ENCODE measurements around the gene RAB7B.

The RAB7B gene

DNA sequence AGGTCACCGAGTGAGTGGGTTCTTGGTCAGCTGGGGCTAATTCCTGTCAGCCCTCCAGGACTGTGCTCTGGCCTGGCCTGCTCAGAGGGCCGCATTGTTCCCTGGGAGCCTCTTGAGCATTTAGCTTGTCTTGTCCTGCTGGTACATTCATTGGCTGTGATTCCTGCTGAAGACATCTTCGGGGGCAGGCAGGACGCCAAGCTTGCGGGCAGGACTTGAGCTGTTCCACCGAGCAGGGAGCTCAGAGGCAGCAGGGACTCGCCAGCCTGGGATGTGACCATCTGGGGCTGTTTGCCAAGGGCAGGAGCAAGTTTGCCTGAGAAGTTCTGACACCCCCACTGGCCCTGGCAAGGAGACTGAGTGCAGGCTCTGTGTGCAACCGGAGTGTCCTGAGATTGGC lies 52.9 kb downstream of the RAB7B start:
- DNase-seq (ENCODE audit: low read depth in 2 of 2, low spot score in 1 of 2) = no peak

DNA sequence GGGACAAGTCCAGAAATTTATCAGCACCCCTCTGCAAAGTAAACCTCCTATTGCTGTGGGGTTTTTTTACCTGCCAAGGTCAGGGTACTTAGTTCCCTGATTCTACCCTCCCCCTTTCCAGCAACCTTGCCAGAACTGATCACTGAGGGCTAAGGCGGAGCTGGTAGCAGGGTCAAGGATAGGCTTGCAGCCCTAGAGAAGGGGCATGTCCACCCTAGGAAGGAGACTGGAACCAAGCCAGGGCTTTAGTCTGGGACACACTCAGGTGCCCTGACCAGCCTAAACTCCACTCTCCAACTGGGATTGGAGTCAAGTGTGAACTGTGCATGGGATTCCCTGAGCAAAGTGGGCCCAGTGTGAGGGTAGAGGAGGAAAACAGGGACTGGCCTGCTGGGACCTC lies 53.4 kb downstream of the RAB7B start:
- DNase-seq (ENCODE audit: low read depth in 2 of 2, low spot score in 1 of 2) = no peak

DNA sequence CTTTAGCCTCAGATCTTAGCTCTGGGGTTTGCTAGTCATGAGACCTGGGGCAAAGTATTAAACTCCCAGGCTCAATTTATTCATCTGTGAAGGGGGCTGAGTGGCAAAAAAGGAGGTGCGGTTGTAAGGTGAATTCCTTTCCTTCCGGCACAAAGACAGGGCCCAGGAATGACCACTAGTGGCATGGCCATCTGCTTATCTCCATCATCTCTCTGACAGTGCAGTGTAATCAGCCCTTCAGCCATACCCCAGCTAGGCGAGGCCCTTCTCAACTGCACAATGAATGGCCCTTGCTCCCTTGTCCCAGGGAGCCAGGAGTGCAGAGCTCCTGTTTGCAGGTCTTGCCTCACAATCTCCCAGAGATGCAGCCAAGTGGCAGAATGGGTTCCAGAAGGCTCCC lies 54.3 kb downstream of the RAB7B start:
- DNase-seq (ENCODE audit: low read depth in 2 of 2, low spot score in 1 of 2) = no peak

DNA sequence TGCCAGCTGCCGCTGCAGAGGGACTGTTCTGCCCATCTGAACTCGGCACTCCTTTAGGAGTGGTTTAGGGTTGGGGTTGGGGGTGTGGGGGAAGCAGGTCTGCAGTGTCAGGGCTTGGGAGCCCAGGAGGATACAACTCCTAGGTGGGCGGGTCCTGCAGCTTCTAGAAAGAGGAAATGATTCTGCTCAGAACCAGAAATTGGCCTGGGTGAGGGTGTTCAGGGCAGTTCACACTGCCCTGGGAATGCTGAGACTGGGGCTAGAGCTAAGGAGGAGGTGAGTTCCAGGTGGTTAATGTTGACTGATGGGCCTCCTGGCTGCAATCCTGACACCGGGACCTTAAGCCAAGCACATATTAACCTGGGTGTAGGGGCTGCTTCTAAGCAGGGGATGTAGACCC lies 55.2 kb downstream of the RAB7B start:
- DNase-seq (ENCODE audit: low read depth in 2 of 2, low spot score in 1 of 2) = no peak

DNA sequence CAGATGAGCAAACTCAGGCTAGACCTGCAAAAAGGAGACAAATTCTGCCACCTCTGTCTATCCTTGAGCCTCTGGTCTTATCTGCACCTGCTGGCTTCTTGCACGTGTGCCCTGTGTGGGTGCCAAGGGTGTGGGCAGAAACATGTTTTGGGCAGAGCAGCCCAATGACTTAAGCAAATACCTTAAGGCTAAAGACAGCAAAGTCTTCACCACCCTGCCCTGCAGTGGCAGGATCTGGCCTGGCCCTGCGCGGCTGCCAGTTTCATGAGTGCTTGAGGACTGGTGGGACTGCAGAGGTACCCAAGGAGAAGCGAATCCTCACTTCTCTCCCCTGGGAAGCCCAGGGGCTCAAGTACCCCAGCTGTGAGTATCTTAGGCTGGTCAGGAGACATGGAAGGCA lies 56.2 kb downstream of the RAB7B start:
- DNase-seq (ENCODE audit: low read depth in 2 of 2, low spot score in 1 of 2) = no peak

DNA sequence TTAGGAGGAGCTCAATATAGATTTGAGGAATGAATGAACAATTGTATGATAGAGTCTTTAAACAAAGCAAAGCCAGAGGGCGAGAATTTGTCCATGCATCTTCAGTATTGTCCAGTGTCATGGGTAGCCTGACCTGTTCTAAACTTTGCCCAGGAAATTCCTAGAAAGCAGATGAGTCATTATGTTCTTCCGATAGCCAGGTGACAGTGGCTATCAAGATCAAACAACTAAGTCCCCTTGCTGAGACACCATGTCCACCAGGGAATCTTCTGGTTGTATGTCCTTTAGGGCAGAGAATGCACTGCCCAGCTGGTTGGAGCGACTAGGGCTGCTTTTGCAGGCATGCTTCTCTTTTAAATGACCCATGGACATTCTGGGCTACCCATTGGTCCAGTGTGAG lies 58.1 kb downstream of the RAB7B start:
- DNase-seq (ENCODE audit: low read depth in 2 of 2, low spot score in 1 of 2) = no peak

DNA sequence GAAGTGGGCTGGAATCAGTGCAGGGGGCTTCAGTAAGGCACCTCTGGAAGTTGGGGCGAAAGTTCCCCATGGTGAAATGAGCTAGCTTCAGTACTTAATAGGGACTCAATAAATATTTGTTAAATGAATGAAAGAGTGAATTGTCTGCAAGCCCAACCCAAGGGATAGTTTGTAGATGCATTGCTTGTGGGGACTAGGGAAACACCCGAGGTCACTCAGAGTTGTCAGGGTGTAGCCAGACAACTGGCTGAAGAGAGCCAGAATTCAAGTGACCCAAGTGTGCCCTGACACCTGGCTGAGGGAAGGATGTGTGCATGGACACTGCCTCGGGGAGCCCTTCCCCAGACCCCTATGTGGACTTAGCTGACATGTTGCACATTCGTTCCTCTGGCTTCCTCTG lies 58.7 kb downstream of the RAB7B start:
- DNase-seq (ENCODE audit: low read depth in 2 of 2, low spot score in 1 of 2) = no peak

DNA sequence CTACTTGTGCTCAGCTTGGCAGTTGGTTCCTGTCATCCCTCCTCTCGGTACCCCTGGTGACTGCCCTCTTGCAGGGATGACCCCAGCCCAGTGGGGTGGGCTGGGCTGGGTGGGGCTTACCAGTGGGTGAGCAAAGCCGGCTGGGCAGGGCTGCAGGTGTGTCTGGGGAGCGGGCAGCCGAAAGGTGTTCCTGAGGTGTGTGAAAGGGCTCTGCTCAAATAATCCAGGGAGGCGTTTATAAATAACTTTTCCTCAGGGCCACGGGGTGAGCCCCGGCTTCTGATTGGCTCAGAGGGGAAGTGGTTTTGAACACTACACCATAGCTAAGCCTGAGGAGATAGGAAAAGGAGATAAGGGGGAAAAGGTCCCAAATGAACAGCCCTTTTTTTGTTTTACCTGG lies 60.0 kb downstream of the RAB7B start, which contains the start of gene SLC26A9:
Gene SLC26A9 (minus strand): TSS at position 212 of the 400 bp plus-strand sequence. CDS start 7,636 bp downstream, outside the sequence.
- no peak for DNase-seq (ENCODE audit: low read depth in 2 of 2, low spot score in 1 of 2)

DNA sequence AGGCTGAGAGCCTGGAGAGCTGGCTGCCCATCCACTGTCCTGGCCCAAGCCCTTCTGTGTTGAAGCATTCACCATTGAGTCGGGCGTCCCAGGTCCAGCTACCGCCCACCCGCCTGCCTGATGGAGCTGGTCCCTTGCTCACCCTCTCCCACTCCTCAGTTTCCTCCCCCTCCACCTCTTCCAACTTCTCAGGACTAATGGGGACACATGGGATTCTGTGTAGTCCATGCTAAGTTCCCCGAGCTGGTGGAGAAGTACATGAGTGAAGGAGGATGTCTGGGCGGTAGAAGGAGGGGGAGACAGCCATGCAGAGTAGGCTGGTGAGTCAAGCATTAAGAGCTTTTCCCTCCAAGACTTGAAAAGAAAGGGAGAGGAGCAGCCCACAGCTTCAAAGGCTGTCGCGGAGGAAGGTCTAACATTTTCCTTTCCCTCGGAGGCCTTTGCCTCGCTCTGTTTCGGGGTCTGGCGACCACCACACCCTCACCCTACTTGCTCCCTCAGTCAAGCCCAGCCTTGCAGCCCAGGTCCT lies 60.5 kb downstream of the RAB7B start:
- DNase-seq (ENCODE audit: low read depth in 2 of 2, low spot score in 1 of 2) = no peak

DNA sequence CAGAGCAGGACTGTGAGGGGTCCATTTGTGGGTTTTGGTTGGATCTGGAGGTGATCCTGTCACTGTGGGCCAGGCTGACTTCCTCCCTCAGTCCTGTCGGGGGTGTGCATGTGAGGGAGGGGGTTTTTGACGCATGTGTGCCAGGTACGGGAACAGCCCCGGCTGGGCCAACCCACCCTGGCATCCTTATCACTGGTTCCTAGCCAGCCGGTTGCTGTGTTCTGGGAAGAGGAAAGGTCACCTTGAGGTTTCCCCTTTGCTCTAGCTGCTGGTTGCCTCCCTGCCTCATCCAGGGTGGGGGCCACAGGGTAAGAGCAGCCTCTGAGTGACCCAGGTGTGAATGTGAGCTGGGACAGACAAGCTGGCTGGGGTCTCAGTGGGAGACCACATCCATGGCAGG lies 62.5 kb downstream of the RAB7B start:
- DNase-seq (ENCODE audit: low read depth in 2 of 2, low spot score in 1 of 2) = no peak

DNA sequence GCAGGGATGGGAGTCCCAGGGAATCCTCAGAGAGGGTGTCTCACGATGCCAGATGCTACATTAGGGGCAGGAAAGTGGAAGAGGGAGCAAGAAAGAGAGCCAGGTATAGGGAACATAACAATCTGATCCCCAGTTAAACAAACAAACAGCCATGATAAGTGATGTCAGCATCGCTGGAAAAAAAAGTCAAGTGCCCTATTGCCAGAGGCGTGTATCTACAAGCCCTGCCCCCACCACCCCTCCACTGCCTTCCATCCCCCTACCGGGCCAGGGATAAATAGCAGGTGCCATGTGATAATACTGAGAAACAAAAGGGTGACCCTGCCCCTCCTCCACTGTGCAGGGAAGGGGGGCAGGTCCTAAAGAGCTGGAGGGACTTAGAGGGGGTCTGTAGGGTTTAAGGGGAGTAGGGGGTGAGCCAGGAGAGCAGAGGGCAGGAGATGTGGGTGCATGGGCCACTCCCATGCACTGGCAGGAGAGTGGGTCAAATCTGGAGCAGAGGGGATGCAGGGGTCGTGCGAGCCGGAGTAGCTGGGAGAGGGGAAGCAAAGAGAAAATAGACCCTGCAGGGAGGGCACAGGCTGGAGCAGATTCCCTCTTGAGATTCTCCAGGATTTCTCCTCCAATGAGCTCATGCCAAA lies 63.4 kb downstream of the RAB7B start:
- DNase-seq (ENCODE audit: low read depth in 2 of 2, low spot score in 1 of 2) = no peak

DNA sequence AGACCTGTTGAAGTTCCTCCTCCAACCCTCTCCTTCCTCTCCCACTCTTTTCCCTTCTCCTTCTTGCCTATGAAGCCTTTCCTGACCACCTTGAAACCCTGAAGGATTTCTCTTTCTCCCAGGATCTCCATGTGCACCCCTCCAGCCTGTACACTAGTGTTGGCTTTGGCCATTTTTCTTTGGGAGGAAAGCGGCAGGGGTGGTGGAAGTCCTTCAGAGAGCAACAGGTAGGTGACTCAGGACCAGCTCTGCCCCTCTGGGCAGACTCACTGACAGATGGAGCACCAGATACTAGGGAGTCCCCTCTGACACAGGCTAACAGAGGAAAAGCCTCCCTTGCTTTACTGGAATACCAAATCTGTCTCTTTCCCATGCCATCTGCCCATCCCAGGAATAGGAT lies 64.5 kb downstream of the RAB7B start:
- no peak for DNase-seq (ENCODE audit: low read depth in 2 of 2, low spot score in 1 of 2)

DNA sequence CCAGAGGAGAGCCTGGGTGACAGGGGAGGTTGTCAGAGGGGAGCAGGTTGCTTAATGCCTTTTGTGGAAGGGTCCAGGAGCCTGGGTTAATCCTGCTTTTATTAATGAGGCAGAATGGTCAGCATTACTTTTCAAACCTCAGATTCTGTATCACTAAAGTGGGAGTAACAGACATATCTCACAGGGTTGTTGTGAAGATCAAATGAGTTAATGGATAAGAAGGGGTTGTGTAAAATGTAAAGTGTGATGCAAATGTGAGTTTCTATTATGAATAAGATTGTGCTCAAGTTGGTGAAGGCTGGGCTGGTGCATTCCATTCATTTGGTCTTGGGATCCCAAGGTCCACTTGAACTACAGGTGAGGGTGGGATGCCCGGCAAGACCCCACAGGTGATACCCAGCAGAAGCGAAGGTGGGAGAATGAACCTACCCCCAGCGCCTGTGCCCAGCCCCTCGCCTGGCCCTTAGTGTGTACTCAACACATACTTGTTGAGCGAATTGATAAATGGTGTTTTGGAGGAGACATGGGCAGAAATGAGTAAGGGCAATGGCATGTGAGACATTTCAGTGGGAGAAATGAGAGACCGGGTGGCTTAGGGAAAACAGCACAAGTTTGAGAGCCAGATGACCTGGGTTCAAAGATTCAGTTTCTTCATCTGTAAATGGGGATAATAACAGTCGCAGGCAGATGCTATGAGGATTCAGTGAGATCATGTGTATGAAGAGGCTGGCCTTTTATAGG lies 66.2 kb downstream of the RAB7B start:
- DNase-seq (ENCODE audit: low read depth in 2 of 2, low spot score in 1 of 2) = no peak

DNA sequence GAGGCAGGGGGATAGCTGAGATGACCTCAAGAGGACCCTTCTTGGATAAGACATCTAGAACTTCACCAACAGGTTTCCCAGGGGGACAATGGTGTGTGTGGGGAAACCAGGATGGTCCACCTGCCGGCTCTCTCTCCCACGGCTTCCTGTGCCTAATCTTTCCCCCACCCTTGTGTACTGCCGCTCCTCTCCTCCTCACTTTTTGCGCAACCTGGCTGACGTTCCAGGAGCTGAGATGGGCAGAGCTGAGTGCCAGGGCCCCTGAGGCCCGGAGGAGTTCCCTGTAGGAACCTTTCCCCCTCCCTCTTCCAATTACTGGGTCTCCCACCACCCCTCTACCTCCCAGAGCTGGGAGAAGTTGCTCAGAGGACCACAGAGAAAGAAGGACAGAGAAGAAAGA lies 66.9 kb downstream of the RAB7B start:
- DNase-seq (ENCODE audit: low read depth in 2 of 2, low spot score in 1 of 2) = no peak

DNA sequence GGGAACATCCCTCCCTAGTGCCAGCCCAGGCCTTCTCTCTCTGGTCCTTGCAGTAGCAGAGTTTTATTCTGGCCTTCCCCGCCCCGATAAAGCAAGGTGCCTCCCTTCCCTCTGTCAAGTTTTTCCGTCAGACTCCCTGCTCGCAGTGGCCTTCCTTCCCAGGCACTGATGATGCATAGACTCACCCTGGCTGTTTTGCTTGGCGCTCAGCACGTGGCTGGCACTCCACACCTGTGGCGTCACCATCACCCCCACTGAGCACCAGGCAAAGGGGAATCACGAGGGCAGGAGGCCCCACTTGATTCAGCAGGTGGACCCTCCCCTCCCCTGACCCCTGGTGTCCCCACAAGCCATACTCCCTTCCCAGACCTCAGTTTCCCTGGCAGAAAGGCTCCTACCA lies 67.3 kb downstream of the RAB7B start:
- DNase-seq (ENCODE audit: low read depth in 2 of 2, low spot score in 1 of 2) = no peak

DNA sequence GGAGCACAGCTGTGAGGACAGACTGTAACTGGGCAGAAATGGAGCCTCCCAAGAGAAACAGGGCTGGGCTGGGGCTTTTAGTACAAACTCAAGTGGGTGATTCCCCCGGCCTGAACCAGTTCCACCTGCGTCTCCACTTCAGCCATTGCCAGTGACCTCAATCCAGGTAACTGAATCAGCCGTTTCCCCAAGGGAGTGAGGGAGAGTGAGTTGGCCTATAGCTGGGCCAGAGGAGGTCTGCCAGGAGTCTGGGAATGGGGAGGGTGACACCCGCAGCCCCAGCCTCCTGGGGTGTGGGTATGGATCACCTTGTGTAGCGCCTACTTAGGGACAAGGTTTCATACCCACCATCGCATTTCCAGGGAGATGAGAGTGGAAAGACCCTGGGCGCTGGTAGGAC lies 68.4 kb downstream of the RAB7B start:
- DNase-seq (ENCODE audit: low read depth in 2 of 2, low spot score in 1 of 2) = no peak

DNA sequence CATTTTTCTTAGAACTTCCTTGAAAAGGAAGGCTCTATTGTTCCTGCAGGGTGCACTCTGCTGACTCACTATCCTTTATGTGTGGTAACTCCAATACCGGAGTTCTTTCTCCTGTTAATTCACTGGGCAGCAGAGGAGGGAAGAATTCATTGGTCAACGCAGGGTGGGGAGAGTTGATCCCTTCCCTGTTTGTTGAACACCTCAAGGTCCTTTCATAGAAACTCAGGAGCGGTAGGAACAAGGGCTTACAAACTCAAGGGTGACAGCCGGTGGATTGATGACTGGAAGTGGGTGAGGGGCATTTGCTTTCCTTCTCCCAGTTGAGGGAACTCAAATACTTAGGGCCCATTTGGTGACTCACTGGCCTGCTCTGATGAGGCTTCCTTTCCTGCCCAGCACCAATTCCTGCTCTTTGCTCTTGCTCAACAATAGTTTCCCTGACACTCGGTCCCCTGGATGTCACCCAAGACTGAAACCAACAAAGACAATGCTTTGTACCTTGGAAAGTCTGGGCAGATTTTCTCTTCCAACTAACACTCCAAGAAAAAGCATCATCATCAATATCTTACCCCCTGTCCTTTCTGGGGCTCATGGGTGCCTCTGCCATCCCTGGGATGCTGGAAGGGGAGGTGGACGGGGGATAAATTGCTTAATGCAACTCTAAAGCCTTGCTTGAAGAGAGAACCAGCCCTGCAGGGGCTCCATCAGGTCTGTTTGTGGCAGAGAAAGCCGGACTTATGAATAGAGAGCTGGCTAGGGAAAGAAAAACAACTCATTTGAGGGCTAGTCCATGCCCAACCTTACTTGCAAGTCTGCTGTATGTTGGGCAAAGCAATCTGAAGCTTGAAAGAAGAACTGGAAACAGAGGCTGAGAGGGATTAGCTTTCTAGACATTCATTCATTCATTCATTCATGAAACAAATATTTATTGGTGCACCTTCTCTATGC lies 69.2 kb downstream of the RAB7B start:
- no peak for DNase-seq (ENCODE audit: low read depth in 2 of 2, low spot score in 1 of 2)

DNA sequence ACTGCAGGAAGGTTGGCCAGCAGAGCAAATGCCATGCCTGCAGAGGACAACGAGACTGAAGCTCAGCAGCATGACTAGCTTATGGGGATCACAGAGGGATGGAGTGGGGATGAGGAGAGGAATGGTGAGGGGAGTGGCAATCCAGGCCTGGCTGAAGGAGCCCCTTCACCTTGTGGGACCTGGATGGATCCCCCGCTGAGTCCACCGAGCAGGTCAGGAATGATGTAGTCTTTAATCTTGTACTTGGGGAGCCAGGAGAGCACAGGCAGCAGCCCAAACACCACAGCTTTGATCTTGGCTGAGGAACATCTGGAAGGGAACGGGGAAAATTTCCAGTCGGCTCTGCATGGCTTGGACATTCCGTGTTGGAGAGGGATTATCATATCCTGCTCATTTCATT lies 70.4 kb downstream of the RAB7B start:
- no peak for DNase-seq (ENCODE audit: low read depth in 2 of 2, low spot score in 1 of 2)

DNA sequence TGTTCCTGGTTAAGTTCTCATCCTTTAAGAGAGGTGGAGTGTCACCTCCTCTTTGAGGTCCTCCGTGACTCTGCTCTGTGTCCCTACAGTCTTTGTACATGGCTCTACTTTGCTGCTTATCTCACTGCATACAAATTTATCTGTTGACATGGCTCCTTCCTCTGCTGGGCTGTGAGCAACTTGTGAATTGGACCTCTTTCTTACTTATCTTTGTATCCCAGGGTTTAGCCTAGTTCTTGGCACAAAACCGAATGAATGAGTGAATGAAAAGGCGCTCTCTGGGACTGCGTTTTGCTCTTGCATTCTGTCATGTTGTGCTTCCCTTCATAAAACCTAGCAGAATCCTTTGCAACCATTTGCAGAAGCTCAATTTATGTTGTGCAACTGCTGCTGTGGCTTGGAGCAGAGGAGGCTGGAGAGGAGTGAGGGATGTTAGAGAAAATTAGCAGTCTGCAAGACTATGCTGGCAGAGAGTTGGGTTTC lies 72.4 kb downstream of the RAB7B start:
- no peak for DNase-seq (ENCODE audit: low read depth in 2 of 2, low spot score in 1 of 2)

DNA sequence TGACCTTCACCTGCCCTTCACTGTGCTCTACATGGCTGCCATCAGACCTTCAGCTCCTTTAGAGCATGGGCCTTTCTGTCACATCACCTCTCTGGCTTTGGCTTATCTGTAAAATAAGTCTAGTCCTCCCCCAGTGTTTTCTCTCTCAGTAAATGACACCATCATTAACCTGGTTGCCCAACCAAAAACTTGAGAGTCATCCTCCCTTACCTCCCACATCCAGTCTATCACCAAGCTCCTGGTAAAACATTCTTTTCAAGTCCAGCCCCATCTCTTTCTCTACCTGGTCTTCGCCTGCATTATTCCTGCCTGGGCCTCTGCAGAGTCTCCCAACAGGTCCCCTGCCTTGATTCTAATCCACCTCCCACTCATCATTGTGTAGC lies 73.0 kb downstream of the RAB7B start:
- no peak for DNase-seq (ENCODE audit: low read depth in 2 of 2, low spot score in 1 of 2)

DNA sequence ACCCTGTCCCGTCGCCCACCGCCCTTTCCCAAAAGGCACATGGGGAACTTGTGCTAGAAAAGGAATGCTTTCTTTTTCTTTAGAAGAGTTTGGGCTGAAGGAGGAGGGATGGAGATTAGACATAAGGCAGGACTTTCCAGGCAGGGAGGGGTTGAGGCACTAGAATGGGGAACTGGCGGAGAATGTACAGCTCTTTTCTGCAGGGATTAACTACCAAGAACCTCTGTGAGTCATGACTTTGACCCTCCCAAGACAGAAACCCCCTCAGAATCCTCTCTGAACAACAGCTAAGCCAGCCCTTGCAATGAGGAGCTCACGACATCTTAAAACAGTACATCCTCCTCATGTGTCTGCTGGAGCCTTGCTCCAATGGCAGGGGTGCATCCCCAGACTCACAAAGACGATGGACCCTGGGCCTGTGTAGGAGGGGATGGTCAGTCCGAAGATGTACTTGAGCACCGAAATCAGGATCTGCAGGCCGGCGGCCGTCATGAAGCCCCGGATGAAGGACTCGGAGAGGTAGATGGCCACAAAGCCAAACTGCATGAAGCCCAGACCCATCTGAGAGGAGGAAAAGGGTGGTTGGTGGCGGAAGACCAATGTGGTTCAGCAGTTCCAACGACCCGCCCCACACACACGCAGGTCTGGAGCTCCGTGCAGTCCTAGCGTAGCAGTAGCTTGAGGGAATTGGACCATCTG lies 73.5 kb downstream of the RAB7B start:
- DNase-seq (ENCODE audit: low read depth in 2 of 2, low spot score in 1 of 2) = no peak
